HG03378 (cell line): Measurements from ENCODE around the gene USP17L11.
"Not testable (repeated sequence)": the region's sequence is repeated elsewhere in the genome, so short reads cannot be mapped to it uniquely, and the experiment has no call there.

Experiments used
- ATAC-seq: cut with Tn5 transposase; IDR thresholded peaks from one replicate; pipeline ENCODE4 v1.9.1; 2021; ENCODE audit warnings: mild to moderate bottlenecking, moderate library complexity; ENCODE audit not compliant: unreplicated experiment

Gene USP17L11

DNA sequence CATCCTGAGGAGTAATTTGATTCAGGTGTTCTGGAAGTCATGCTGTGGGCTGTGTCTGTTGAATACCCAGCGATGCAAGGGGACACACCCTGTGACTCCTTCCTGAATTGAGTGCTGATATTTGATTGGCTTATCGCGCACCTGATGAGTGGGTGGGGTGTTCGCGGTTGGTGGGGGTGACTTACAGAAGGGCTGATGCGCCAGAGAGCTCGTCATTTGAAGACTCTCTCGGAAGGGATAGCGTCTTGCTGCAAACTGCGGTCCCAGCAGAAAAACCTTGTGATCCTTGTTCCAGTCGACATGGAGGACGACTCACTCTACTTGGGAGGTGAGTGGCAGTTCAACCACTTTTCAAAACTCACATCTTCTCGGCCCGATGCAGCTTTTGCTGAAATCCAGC is at the start of gene USP17L11:
USP17L11 (plus strand) TSS at position 301 of the 400 bp plus-strand sequence; CDS start at position 301, 0 bp downstream.
- ATAC-seq, result not testable (repeated sequence)

GRCh38 chr4:9165990-9166389 is 49.2 kb upstream of the USP17L11 start:
- not testable (repeated sequence) for ATAC-seq

- ATAC-seq, result not testable (repeated sequence)
Observed at GRCh38 chr4:9169791-9170459, 45.3 kb upstream of the USP17L11 start, which contains the start of gene FAM90A26. Gene FAM90A26 (plus strand): TSS chr4:9170409. CDS start chr4:9173173, 2,764 bp downstream.

DNA sequence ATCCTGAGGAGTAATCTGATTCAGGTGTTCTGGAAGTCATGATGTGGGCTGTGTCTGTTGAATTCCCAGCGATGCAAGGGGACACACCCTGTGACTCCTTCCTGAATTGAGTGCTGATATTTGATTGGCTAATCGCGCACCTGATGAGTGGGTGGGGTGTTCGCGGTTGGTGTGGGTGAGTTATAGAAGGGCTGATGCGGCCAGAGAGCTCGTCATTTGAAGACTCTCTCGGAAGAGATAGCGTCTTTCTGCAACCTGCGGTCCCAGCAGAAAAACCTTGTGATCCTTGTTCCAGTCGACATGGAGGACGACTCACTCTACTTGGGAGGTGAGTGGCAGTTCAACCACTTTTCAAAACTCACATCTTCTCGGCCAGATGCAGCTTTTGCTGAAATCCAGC is 4.8 kb upstream of the USP17L11 start, which contains the start of gene USP17L10:
USP17L10 (plus strand) TSS at position 301 of the 400 bp plus-strand sequence; CDS start at position 301, 0 bp downstream.
- ATAC-seq, result not testable (repeated sequence)

DNA sequence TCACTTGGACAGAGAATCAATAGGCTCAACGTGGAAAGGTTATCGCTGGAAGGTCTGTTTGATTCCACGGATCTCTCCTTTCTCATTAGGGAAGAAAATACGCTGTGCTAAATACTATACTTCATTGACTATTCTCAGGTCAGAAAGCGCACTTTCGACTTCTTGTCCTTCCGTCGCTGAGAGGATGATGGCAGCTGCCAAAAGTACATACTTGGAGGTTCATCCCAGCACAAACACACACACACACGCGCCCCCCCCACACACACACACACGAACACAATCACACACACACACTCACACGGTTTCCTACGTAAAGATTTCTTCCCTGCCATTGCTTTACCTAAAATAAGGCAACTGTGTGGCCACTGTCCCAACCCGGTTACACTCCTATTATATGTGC is 504 bp upstream of the USP17L11 start:
- not testable (repeated sequence) for ATAC-seq

- ATAC-seq, result not testable (repeated sequence)
Observed at GRCh38 chr4:9219852-9220251, 4.6 kb downstream of the USP17L11 start, which contains the start of gene USP17L12. Gene USP17L12 (plus strand): TSS chr4:9220152. CDS start chr4:9220152, 0 bp downstream.

- ATAC-seq, result not testable (repeated sequence)
Observed at GRCh38 chr4:9224596-9224995, 9.4 kb downstream of the USP17L11 start, which contains the start of gene USP17L13. Gene USP17L13 (plus strand): TSS chr4:9224896. CDS start chr4:9224896, 0 bp downstream.

DNA sequence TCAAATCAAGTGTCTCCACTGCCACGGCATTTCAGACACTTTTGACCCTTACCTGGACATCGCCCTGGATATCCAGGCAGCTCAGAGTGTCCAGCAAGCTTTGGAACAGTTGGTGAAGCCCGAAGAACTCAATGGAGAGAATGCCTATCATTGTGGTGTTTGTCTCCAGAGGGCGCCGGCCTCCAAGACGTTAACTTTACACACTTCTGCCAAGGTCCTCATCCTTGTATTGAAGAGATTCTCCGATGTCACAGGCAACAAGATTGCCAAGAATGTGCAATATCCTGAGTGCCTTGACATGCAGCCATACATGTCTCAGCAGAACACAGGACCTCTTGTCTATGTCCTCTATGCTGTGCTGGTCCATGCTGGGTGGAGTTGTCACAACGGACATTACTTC is 15.0 kb downstream of the USP17L11 start:
- not testable (repeated sequence) for ATAC-seq

DNA sequence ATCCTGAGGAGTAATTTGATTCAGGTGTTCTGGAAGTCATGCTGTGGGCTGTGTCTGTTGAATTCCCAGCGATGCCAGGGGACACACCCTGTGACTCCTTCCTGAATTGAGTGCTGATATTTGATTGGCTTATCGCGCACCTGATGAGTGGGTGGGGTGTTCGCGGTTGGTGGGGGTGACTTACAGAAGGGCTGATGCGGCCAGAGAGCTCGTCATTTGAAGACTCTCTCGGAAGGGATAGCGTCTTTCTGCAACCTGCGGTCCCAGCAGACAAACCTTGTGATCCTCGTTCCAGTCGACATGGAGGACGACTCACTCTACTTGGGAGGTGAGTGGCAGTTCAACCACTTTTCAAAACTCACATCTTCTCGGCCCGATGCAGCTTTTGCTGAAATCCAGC is 18.9 kb downstream of the USP17L11 start, which contains the start of gene USP17L15:
USP17L15 (plus strand) TSS at position 301 of the 400 bp plus-strand sequence; CDS start at position 301, 0 bp downstream.
- not testable (repeated sequence) for ATAC-seq

GRCh38 chr4:9238461-9238860 is 23.3 kb downstream of the USP17L11 start:
- not testable (repeated sequence) for ATAC-seq

DNA sequence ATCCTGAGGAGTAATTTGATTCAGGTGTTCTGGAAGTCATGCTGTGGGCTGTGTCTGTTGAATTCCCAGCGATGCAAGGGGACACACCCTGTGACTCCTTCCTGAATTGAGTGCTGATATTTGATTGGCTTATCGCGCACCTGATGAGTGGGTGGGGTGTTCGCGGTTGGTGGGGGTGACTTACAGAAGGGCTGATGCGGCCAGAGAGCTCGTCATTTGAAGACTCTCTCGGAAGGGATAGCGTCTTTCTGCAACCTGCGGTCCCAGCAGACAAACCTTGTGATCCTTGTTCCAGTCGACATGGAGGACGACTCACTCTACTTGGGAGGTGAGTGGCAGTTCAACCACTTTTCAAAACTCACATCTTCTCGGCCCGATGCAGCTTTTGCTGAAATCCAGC is 28.4 kb downstream of the USP17L11 start, which contains the start of gene USP17L17:
USP17L17 (plus strand) TSS at position 301 of the 400 bp plus-strand sequence; CDS start at position 301, 0 bp downstream.
- not testable (repeated sequence) for ATAC-seq

DNA sequence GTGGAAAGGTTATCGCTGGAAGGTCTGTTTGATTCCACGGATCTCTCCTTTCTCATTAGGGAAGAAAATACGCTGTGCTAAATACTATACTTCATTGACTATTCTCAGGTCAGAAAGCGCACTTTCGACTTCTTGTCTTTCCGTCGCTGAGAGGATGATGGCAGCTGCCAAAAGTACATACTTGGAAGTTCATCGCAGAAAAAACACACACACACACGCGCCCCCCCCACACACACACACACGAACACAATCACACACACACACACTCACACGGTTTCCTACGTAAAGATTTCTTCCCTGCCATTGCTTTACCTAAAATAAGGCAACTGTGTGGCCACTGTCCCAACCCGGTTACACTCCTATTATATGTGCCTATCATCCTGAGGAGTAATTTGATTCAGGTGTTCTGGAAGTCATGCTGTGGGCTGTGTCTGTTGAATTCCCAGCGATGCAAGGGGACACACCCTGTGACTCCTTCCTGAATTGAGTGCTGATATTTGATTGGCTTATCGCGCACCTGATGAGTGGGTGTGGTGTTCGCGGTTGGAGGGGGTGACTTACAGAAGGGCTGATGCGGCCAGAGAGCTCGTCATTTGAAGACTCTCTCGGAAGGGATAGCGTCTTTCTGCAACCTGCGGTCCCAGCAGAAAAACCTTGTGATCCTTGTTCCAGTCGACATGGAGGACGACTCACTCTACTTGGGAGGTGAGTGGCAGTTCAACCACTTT is 32.9 kb downstream of the USP17L11 start, which contains the start of gene USP17L18:
USP17L18 (plus strand) TSS at position 678 of the 728 bp plus-strand sequence; CDS start at position 678, 0 bp downstream.
- ATAC-seq, result not testable (repeated sequence)

- ATAC-seq, result not testable (repeated sequence)
Observed at GRCh38 chr4:9253078-9253477, 37.9 kb downstream of the USP17L11 start, which contains the start of gene USP17L19. Gene USP17L19 (plus strand): TSS chr4:9253378. CDS start chr4:9253378, 0 bp downstream.

- not testable (repeated sequence) for ATAC-seq
Observed at GRCh38 chr4:9257824-9258223, 42.6 kb downstream of the USP17L11 start, which contains the start of gene USP17L20. Gene USP17L20 (plus strand): TSS chr4:9258124. CDS start chr4:9258124, 0 bp downstream.

DNA sequence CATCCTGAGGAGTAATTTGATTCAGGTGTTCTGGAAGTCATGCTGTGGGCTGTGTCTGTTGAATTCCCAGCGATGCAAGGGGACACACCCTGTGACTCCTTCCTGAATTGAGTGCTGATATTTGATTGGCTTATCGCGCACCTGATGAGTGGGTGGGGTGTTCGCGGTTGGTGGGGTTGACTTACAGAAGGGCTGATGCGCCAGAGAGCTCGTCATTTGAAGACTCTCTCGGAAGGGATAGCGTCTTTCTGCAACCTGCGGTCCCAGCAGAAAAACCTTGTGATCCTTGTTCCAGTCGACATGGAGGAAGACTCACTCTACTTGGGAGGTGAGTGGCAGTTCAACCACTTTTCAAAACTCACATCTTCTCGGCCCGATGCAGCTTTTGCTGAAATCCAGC is 47.4 kb downstream of the USP17L11 start, which contains the start of gene USP17L21:
USP17L21 (plus strand) TSS at position 301 of the 400 bp plus-strand sequence; CDS start at position 301, 0 bp downstream.
- ATAC-seq, result not testable (repeated sequence)
